Measurements from ENCODE around the gene MPL. TPM values are rescaled to one million over a fixed set of nuclear protein-coding genes. Genes with fewer than 3 reads are reported as not detected.

The MPL gene
- total and polyA plus RNA-seq, 5 experiments from 2014 or later: not detected

- DNase-seq (no peak), ATAC-seq (no peak)
- Mint-ChIP-seq H3K36me3 (peaks cover 0 to 8% (median 7%) of the 10 kb centered on the region in 3 donors), H3K27me3 (no peaks in the 10 kb centered on the region), H3K4me1 (peaks cover 0 to 2% (median 0%) of the 10 kb centered on the region in 4 donors), H3K4me3 (no peak overlapping the region), H3K27ac (peak overlapping the region in 2 of 10 donors; percentile 52 to 73), H3K9me3 (peaks cover 0 to 10% (median 7%) of the 10 kb centered on the region in 9 donors)
- POLR2A ChIA-PET: no interaction called here
These were observed 17.9 kb upstream of the MPL start for GRCh38 chr1:43319766-43320165.

- H3K36me3 Mint-ChIP-seq: peaks cover 0 to 19% (median 16%) of the 10 kb centered on the region in 3 donors
- no peaks in the 10 kb centered on the region for H3K27me3 Mint-ChIP-seq
- ATAC-seq (no peak), DNase-seq (peak in 1 of 10 donors; percentile 51)
- H3K4me3 Mint-ChIP-seq: no peak overlapping the region
- H3K27ac Mint-ChIP-seq: no peak overlapping the region
- peaks cover 0 to 2% (median 0%) of the 10 kb centered on the region in 4 donors for H3K4me1 Mint-ChIP-seq
- POLR2A ChIA-PET: interaction anchor here (0.6 to 1.5 kb wide), 2 partner anchors 8 to 76 kb away, joined by 3 read pairs; no protein-coding TSS in a partner anchor
- H3K9me3 Mint-ChIP-seq: peaks cover 1 to 21% (median 16%) of the 10 kb centered on the region in 9 donors
These were observed 16.2 kb upstream of the MPL start for GRCh38 chr1:43321331-43321891.

GRCh38 chr1:43322506-43322905, 15.1 kb upstream of the MPL start:
- no peak for ATAC-seq
- peaks cover 1 to 29% (median 17%) of the 10 kb centered on the region in 9 donors for H3K9me3 Mint-ChIP-seq
- POLR2A ChIA-PET: no interaction called here

GRCh38 chr1:43324810-43325209, 12.8 kb upstream of the MPL start:
- Mint-ChIP-seq H3K27ac (no peak overlapping the region), H3K4me3 (no peak overlapping the region), H3K36me3 (peaks cover 0 to 28% (median 18%) of the 10 kb centered on the region in 3 donors), H3K4me1 (peaks cover 0 to 7% (median 2%) of the 10 kb centered on the region in 4 donors), H3K9me3 (peaks cover 6 to 41% (median 20%) of the 10 kb centered on the region in 9 donors), H3K27me3 (no peaks in the 10 kb centered on the region)
- ATAC-seq (no peak), DNase-seq (no peak)
- POLR2A ChIA-PET: no interaction called here

More at GRCh38 chr1:43322506-43322905, 15.1 kb upstream of the MPL start:
- Mint-ChIP-seq H3K4me3 (no peak overlapping the region), H3K36me3 (peaks cover 0 to 24% (median 16%) of the 10 kb centered on the region in 3 donors), H3K27ac (no peak overlapping the region), H3K4me1 (peaks cover 0 to 4% (median under 1%) of the 10 kb centered on the region in 4 donors), H3K27me3 (no peaks in the 10 kb centered on the region)
- peak in 1 of 10 donors; percentile 26 for DNase-seq

- peaks cover 0 to 9% (median 2%) of the 10 kb centered on the region in 4 donors for H3K4me1 Mint-ChIP-seq
- H3K4me3 Mint-ChIP-seq: no peak overlapping the region
- POLR2A ChIA-PET: no interaction called here
- peaks cover 6 to 41% (median 20%) of the 10 kb centered on the region in 9 donors for H3K9me3 Mint-ChIP-seq
- no peak for ATAC-seq
- H3K36me3 Mint-ChIP-seq: peaks cover 0 to 28% (median 18%) of the 10 kb centered on the region in 3 donors
- no peak for DNase-seq
- no peak overlapping the region for H3K27ac Mint-ChIP-seq
- no peaks in the 10 kb centered on the region for H3K27me3 Mint-ChIP-seq
These were observed 12.2 kb upstream of the MPL start for GRCh38 chr1:43325381-43325780.

GRCh38 chr1:43327549-43328292, 9.9 kb upstream of the MPL start:
- Mint-ChIP-seq H3K4me1 (peaks cover 0 to 9% (median 2%) of the 10 kb centered on the region in 4 donors), H3K36me3 (peaks cover 0 to 28% (median 18%) of the 10 kb centered on the region in 3 donors), H3K27ac (peak overlapping the region in 3 of 10 donors; percentile 42 to 72 (median 63)), H3K27me3 (no peaks in the 10 kb centered on the region), H3K9me3 (peaks cover 6 to 41% (median 20%) of the 10 kb centered on the region in 9 donors), H3K4me3 (no peak overlapping the region)
- ATAC-seq (no peak), DNase-seq (no peak)
- POLR2A ChIA-PET: no interaction called here

- no peak overlapping the region for H3K27ac Mint-ChIP-seq
- ATAC-seq: no peak
- H3K36me3 Mint-ChIP-seq: peaks cover 0 to 16% (median 8%) of the 10 kb centered on the region in 3 donors
- POLR2A ChIA-PET: interaction anchor here (0.9 kb wide), 1 partner anchor 9 kb away, joined by 3 read pairs; no protein-coding TSS in a partner anchor
- H3K9me3 Mint-ChIP-seq: peaks cover 2 to 28% (median 6%) of the 10 kb centered on the region in 9 donors
- H3K4me1 Mint-ChIP-seq: peaks cover 0 to 9% (median 2%) of the 10 kb centered on the region in 4 donors
- no peak overlapping the region for H3K4me3 Mint-ChIP-seq
- no peaks in the 10 kb centered on the region for H3K27me3 Mint-ChIP-seq
- DNase-seq: no peak
These were observed 7.4 kb upstream of the MPL start for GRCh38 chr1:43329995-43330751.

- Mint-ChIP-seq H3K9me3 (peaks cover 0 to 20% (median 5%) of the 10 kb centered on the region in 9 donors), H3K4me3 (no peak overlapping the region), H3K27me3 (peaks cover 0 to 1% (median 0%) of the 10 kb centered on the region in 5 donors), H3K36me3 (peaks cover 0 to 9% (median 2%) of the 10 kb centered on the region in 3 donors), H3K4me1 (peaks cover 0 to 9% (median 2%) of the 10 kb centered on the region in 4 donors), H3K27ac (no peak overlapping the region)
- no peak for DNase-seq
- no peak for ATAC-seq
- POLR2A ChIA-PET: no interaction called here
These were observed 5.9 kb upstream of the MPL start for GRCh38 chr1:43331688-43332087.

GRCh38 chr1:43334453-43335205, 3.0 kb upstream of the MPL start:
- H3K36me3 Mint-ChIP-seq: no peaks in the 10 kb centered on the region

GRCh38 chr1:43338001-43338400, 383 bp downstream of the MPL start:
- Mint-ChIP-seq H3K36me3 (no peaks in the 10 kb centered on the region), H3K9me3 (no peaks in the 10 kb centered on the region), H3K27ac (peak overlapping the region in 2 of 10 donors; percentile 38 to 43), H3K4me3 (no peak overlapping the region), H3K27me3 (peaks cover 0 to 1% (median 0%) of the 10 kb centered on the region in 5 donors), H3K4me1 (peaks cover 0 to 2% (median 0%) of the 10 kb centered on the region in 4 donors)
- ATAC-seq: no peak
- DNase-seq: no peak
- POLR2A ChIA-PET: no interaction called here

More at GRCh38 chr1:43334453-43335205, 3.0 kb upstream of the MPL start:
- Mint-ChIP-seq H3K4me3 (no peak overlapping the region), H3K27ac (peak overlapping the region in 2 of 10 donors; percentile 3 to 7), H3K4me1 (peaks cover 0 to 3% (median under 1%) of the 10 kb centered on the region in 4 donors), H3K27me3 (peaks cover 0 to 1% (median 0%) of the 10 kb centered on the region in 5 donors), H3K9me3 (no peaks in the 10 kb centered on the region)
- POLR2A ChIA-PET: no interaction called here
- ATAC-seq (no peak), DNase-seq (no peak)

GRCh38 chr1:43339584-43340232, 2.1 kb downstream of the MPL start:
- Mint-ChIP-seq H3K4me1 (peaks cover 0 to 2% (median 0%) of the 10 kb centered on the region in 4 donors), H3K36me3 (no peaks in the 10 kb centered on the region), H3K4me3 (no peak overlapping the region), H3K27ac (no peak overlapping the region), H3K9me3 (no peaks in the 10 kb centered on the region), H3K27me3 (peaks cover 0 to 1% (median 0%) of the 10 kb centered on the region in 5 donors)
- POLR2A ChIA-PET: no interaction called here
- ATAC-seq: no peak
- no peak for DNase-seq

Data from naive thymus-derived CD8-positive, alpha-beta T cell (primary cell).